GM12878 (cell line): Measurements from ENCODE around the gene CYBC1.

Experiments used
- BMI1 ChIP-seq: fragments of 450-650 bp; IDR thresholded peaks from 2 replicates; pipeline ENCODE4 v1.6.1; 2016; ENCODE audit warnings: mild to moderate bottlenecking, moderate library complexity, borderline replicate concordance
- CTCF ChIP-seq, 3 experiments: IDR thresholded peaks in 2 of 3; conservative IDR thresholded peaks in 1 of 3; 2 replicates each; pipeline ENCODE4 v1.5.1; 2011; ENCODE audit warnings: low read depth in 3 of 3, low read length in 3 of 3, mild to moderate bottlenecking in 3 of 3, control low read depth in 2 of 3, moderate library complexity in 2 of 3, inconsistent platforms in 1 of 3, mixed read lengths in 1 of 3; ENCODE audit not compliant: control insufficient read depth in 2 of 3, insufficient read depth in 1 of 3; ENCODE audit errors: extremely low read depth in 1 of 3
- EP300 ChIP-seq, 2 experiments: fragments of 150-350 bp in 1 of 2; IDR thresholded peaks; 2 replicates each; pipeline ENCODE4 v1.6.1; 2011 to 2012; ENCODE audit warnings: low read depth in 2 of 2, low read length in 2 of 2, borderline replicate concordance in 1 of 2, improper control_type of control experiment in 1 of 2, inconsistent platforms in 1 of 2; ENCODE audit not compliant: control insufficient read depth in 1 of 2
- EZH2 ChIP-seq: IDR thresholded peaks from 2 replicates; pipeline ENCODE4 v1.6.1; 2012; ENCODE audit warnings: low read depth, mild to moderate bottlenecking, control low read depth, inconsistent platforms, low read length, borderline replicate concordance; ENCODE audit not compliant: control insufficient read depth
- HDAC6 ChIP-seq: fragments of 200-600 bp; sonication (generic); IDR thresholded peaks from one replicate; pipeline ENCODE4 v1.8.0; 2017; ENCODE audit warnings: antibody characterized with exemption; ENCODE audit not compliant: unreplicated experiment
- KAT2A ChIP-seq: conservative IDR thresholded peaks from 2 replicates; pipeline ENCODE4 v1.6.1; 2011; ENCODE audit warnings: low read depth, low read length; ENCODE audit not compliant: control insufficient read depth
- KDM1A ChIP-seq: fragments of 200-600 bp; sonication (generic); IDR thresholded peaks from 2 replicates; pipeline ENCODE4 v1.6.1; 2016; ENCODE audit warnings: borderline replicate concordance
- NFYB ChIP-seq: IDR thresholded peaks from 2 replicates; pipeline ENCODE4 v1.6.1; 2011; ENCODE audit warnings: low read depth, mild to moderate bottlenecking, low read length, improper control_type of control experiment, moderate library complexity; ENCODE audit not compliant: insufficient read depth
- NRF1 ChIP-seq: conservative IDR thresholded peaks from 2 replicates; pipeline ENCODE4 v1.6.1; 2011; ENCODE audit warnings: mild to moderate bottlenecking, low read depth, low read length, improper control_type of control experiment
- POLR2A ChIP-seq: IDR thresholded peaks from 2 replicates; pipeline ENCODE4 v1.6.1; 2011; ENCODE audit warnings: low read depth, mild to moderate bottlenecking, low read length
- POLR2AphosphoS5 ChIP-seq: IDR thresholded peaks from 2 replicates; pipeline ENCODE4 v1.6.1; 2011; ENCODE audit warnings: mild to moderate bottlenecking, low read length, inconsistent platforms
- USF2 ChIP-seq: IDR thresholded peaks from 2 replicates; pipeline ENCODE4 v1.6.1; 2011; ENCODE audit warnings: low read depth, low read length, improper control_type of control experiment, borderline replicate concordance
- TF ChIP-seq, protein P1 (sequence below): IDR thresholded peaks from 2 replicates; pipeline ENCODE4 v1.6.1; 2012; ENCODE audit warnings: mild to moderate bottlenecking, low read depth, low read length

- TF ChIP-seq POLR2A: no peak
- TF ChIP-seq POLR2AphosphoS5: no peak
- no peak for TF ChIP-seq HDAC6
- TF ChIP-seq, protein P1, sequence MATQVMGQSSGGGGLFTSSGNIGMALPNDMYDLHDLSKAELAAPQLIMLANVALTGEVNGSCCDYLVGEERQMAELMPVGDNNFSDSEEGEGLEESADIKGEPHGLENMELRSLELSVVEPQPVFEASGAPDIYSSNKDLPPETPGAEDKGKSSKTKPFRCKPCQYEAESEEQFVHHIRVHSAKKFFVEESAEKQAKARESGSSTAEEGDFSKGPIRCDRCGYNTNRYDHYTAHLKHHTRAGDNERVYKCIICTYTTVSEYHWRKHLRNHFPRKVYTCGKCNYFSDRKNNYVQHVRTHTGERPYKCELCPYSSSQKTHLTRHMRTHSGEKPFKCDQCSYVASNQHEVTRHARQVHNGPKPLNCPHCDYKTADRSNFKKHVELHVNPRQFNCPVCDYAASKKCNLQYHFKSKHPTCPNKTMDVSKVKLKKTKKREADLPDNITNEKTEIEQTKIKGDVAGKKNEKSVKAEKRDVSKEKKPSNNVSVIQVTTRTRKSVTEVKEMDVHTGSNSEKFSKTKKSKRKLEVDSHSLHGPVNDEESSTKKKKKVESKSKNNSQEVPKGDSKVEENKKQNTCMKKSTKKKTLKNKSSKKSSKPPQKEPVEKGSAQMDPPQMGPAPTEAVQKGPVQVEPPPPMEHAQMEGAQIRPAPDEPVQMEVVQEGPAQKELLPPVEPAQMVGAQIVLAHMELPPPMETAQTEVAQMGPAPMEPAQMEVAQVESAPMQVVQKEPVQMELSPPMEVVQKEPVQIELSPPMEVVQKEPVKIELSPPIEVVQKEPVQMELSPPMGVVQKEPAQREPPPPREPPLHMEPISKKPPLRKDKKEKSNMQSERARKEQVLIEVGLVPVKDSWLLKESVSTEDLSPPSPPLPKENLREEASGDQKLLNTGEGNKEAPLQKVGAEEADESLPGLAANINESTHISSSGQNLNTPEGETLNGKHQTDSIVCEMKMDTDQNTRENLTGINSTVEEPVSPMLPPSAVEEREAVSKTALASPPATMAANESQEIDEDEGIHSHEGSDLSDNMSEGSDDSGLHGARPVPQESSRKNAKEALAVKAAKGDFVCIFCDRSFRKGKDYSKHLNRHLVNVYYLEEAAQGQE: no peak
- TF ChIP-seq BMI1: no peak
- TF ChIP-seq USF2: no peak
- TF ChIP-seq EZH2: no peak
- no peak for TF ChIP-seq NRF1
- TF ChIP-seq EP300 (IDR thresholded peaks at IDR 0.05; ENCODE audit: borderline replicate concordance in 1 of 2, control insufficient read depth in 1 of 2, low read depth in 2 of 2, low read length in 2 of 2): no peak
- TF ChIP-seq KAT2A: no peak
- TF ChIP-seq KDM1A: no peak
- TF ChIP-seq CTCF (IDR thresholded peaks at IDR 0.05 in 2 of 3, conservative IDR thresholded peaks at IDR 0.05 in 1 of 3; ENCODE audit: control insufficient read depth in 2 of 3, extremely low read depth in 1 of 3, insufficient read depth in 1 of 3, low read depth in 3 of 3, low read length in 3 of 3): no peak
- no peak for TF ChIP-seq NFYB
Measured at GRCh38 chr17:82492643-82493225, 42.2 kb upstream of the CYBC1 start.
